HepG2 (cell line): ENCODE data around the gene TUBA4B. TPM values are rescaled to one million over a fixed set of nuclear protein-coding genes. Genes with fewer than 3 reads are reported as not detected.

Source experiments
- BCL6 ChIP-seq: IDR thresholded peaks from 2 replicates; pipeline ENCODE4 v1.6.1; 2016; ENCODE audit warnings: missing genetic modification reagents, missing compliant biosample characterization
- CBX2 ChIP-seq, 2 experiments: fragments of 200-600 bp in 1 of 2; sonication (generic); formaldehyde crosslinking in 1 of 2; IDR thresholded peaks; 2 replicates each; pipeline versions ENCODE4 v1.7.0 to v1.8.1; 2018 to 2022; ENCODE audit warnings: low read depth in 2 of 2, low read length in 1 of 2, mild to moderate bottlenecking in 1 of 2, missing genetic modification reagents in 1 of 2
- HCFC1 ChIP-seq: fragments of 150-350 bp; IDR thresholded peaks from 2 replicates; pipeline ENCODE4 v1.6.1; 2014; ENCODE audit warnings: low read depth, low read length
- HDAC2 ChIP-seq: sonication (generic); formaldehyde crosslinking; IDR thresholded peaks from 2 replicates; pipeline ENCODE4 v1.4.0; 2020; ENCODE audit warnings: missing genetic modification reagents
- HOXA3 ChIP-seq: sonication (generic); formaldehyde crosslinking; IDR thresholded peaks from 2 replicates; pipeline ENCODE4 v1.5.0; 2020; ENCODE audit warnings: missing genetic modification reagents
- JARID2 ChIP-seq: sonication (generic); formaldehyde crosslinking; IDR thresholded peaks from 2 replicates; pipeline ENCODE4 v1.8.1; 2023; ENCODE audit warnings: missing genetic modification reagents, inconsistent platforms; ENCODE audit not compliant: insufficient replicate concordance
- KDM3A ChIP-seq: IDR thresholded peaks from 2 replicates; pipeline ENCODE4 v1.6.1; 2018; ENCODE audit warnings: low read depth, missing compliant biosample characterization
- NBN ChIP-seq: fragments of 450-650 bp; conservative IDR thresholded peaks from 2 replicates; pipeline ENCODE4 v1.6.1; 2017
- NR2F1 ChIP-seq, 2 experiments: fragments of 450-650 bp in 1 of 2; formaldehyde crosslinking in 1 of 2; IDR thresholded peaks; 2 replicates each; pipeline versions ENCODE4 v1.5.0 to v1.6.1; 2016 to 2020; ENCODE audit warnings: mild to moderate bottlenecking in 1 of 2, missing compliant biosample characterization in 1 of 2, missing genetic modification reagents in 1 of 2, moderate library complexity in 1 of 2
- RAD21 ChIP-seq: fragments of 450-650 bp; formaldehyde crosslinking; IDR thresholded peaks from 2 replicates; pipeline ENCODE4 v1.5.0; 2020; ENCODE audit warnings: mild to moderate bottlenecking
- RARA ChIP-seq: IDR thresholded peaks from 2 replicates; pipeline ENCODE4 v1.6.1; 2016; ENCODE audit warnings: missing genetic modification reagents, missing compliant biosample characterization
- SMAD1 ChIP-seq: sonication (generic); formaldehyde crosslinking; IDR thresholded peaks from 2 replicates; pipeline ENCODE4 v1.4.0; 2020; ENCODE audit warnings: missing genetic modification reagents, low read depth, mild to moderate bottlenecking, borderline replicate concordance
- SP5 ChIP-seq: IDR thresholded peaks from 2 replicates; pipeline ENCODE4 v1.6.1; 2016; ENCODE audit warnings: low read depth, borderline replicate concordance
- SRSF9 ChIP-seq: fragments of 200-400 bp; formaldehyde crosslinking; IDR thresholded peaks from 2 replicates; pipeline ENCODE4 v1.6.1; 2018; ENCODE audit warnings: borderline replicate concordance, mild to moderate bottlenecking, low read depth, low read length; ENCODE audit not compliant: insufficient read depth, poor library complexity, severe bottlenecking
- THAP9 ChIP-seq: sonication (generic); formaldehyde crosslinking; IDR thresholded peaks from 2 replicates; pipeline ENCODE4; 2020; ENCODE audit warnings: missing genetic modification reagents, mild to moderate bottlenecking, borderline replicate concordance
- XBP1 ChIP-seq: sonication (generic); formaldehyde crosslinking; IDR thresholded peaks from 2 replicates; pipeline ENCODE4 v1.5.0; 2020; ENCODE audit warnings: missing genetic modification reagents
- ZBTB3 ChIP-seq: sonication (generic); formaldehyde crosslinking; IDR thresholded peaks from 2 replicates; pipeline ENCODE4 v1.4.0; 2020; ENCODE audit warnings: low read depth, mild to moderate bottlenecking, moderate library complexity, missing genetic modification reagents, borderline replicate concordance
- ZFP36L2 ChIP-seq: sonication (generic); formaldehyde crosslinking; IDR thresholded peaks from 2 replicates; pipeline ENCODE4 v1.4.0; 2020; ENCODE audit warnings: missing genetic modification reagents
- ZNF510 ChIP-seq: sonication (generic); formaldehyde crosslinking; IDR thresholded peaks from 2 replicates; pipeline ENCODE4 v1.4.0; 2020; ENCODE audit warnings: low read depth, mild to moderate bottlenecking, missing genetic modification reagents
- ZNF552 ChIP-seq: sonication (generic); formaldehyde crosslinking; IDR thresholded peaks from 2 replicates; pipeline ENCODE4 v1.9.0; 2022; ENCODE audit warnings: missing genetic modification reagents, mild to moderate bottlenecking, borderline replicate concordance
- ZNF614 ChIP-seq: IDR thresholded peaks from 2 replicates; pipeline ENCODE4 v1.6.1; 2018; ENCODE audit warnings: missing biosample characterization, missing genetic modification reagents, inconsistent platforms, borderline replicate concordance
- ZNF747 ChIP-seq: sonication (generic); formaldehyde crosslinking; IDR thresholded peaks from 2 replicates; pipeline ENCODE4 v1.8.1; 2023; ENCODE audit warnings: missing genetic modification reagents, mild to moderate bottlenecking, borderline replicate concordance
- ZNF749 ChIP-seq: sonication (generic); formaldehyde crosslinking; IDR thresholded peaks from 2 replicates; pipeline ENCODE4 v1.8.0; 2022; ENCODE audit warnings: mild to moderate bottlenecking, missing genetic modification reagents, moderate library complexity, borderline replicate concordance
- ZXDC ChIP-seq: sonication (generic); formaldehyde crosslinking; IDR thresholded peaks from 2 replicates; pipeline ENCODE4 v1.5.0; 2020; ENCODE audit warnings: mild to moderate bottlenecking, missing genetic modification reagents
- polyA plus RNA-seq, 8 experiments: library from polyadenylated mRNA; depleted of rRNA in 3 of 8; stranded (reverse) in 7 of 8; unstranded in 1 of 8; fragments of >200 nt; fragmentation: Illumina TruSeq in 4 of 8; extraction: Trizol in 4 of 8; gene quantifications; 2 replicates each; pipeline versions ENCODE4 v1.2.1 to v1.2.3, GENCODE V29; 2011 to 2016; ENCODE audit warnings: low read depth in 4 of 8, missing spikeins in 1 of 8, mixed read lengths in 1 of 8; ENCODE audit not compliant: insufficient read depth in 1 of 8
- total RNA-seq, 5 experiments: library from RNA; depleted of rRNA; stranded (reverse); fragments of >200 nt; fragmentation: Illumina TruSeq; extraction: Trizol; gene quantifications; 2 replicates each; pipeline ENCODE4 v1.2.3, GENCODE V29; 2016; ENCODE audit warnings: low read depth in 1 of 5

TUBA4B gene
- total and polyA plus RNA-seq, 2 of the 13 experiments (the other 11 are each of a cell fraction or from before 2014, with no cell fraction given), result 0.18 to 0.22 TPM

GRCh38 chr2:219218732-219219701, 34.0 kb upstream of the TUBA4B start, which contains the start of gene ABCB6 (continued):
- TF ChIP-seq SP5 (CRISPR knock-in tag), result peak; percentile 75; the same call in 1 of the 2 replicates
- TF ChIP-seq RAD21 (CRISPR knock-in tag), result no peak
- TF ChIP-seq HOXA3 (CRISPR knock-in tag), result peak; percentile 90
- TF ChIP-seq ZNF749 (CRISPR knock-in tag), result peak; percentile 94; the same call in 1 of the 2 replicates
- TF ChIP-seq ZFP36L2 (CRISPR knock-in tag), result peak; percentile 40
- TF ChIP-seq ZNF614 (CRISPR knock-in tag), result peak; percentile 80
- no peak for TF ChIP-seq NBN
- TF ChIP-seq HCFC1, result no peak; the same call in 1 of the 2 replicates
- peak; percentile 98 for TF ChIP-seq ZNF747 (CRISPR knock-in tag)
- TF ChIP-seq RARA (CRISPR knock-in tag), result peak; percentile 43; the same call in 1 of the 2 replicates
- peak; percentile 51; the same call in 1 of the 2 replicates for TF ChIP-seq ZNF552 (CRISPR knock-in tag)
- no peak for TF ChIP-seq ZBTB3
- TF ChIP-seq CBX2 (IDR thresholded peaks at IDR 0.05; ENCODE audit: low read depth, low read length), result no peak
- TF ChIP-seq CBX2 (CRISPR knock-in tag; IDR thresholded peaks at IDR 0.05; ENCODE audit: low read depth), result no peak; the same call in 1 of the 2 replicates
- TF ChIP-seq SRSF9, result no peak
- peak; percentile 91 for TF ChIP-seq HDAC2
- no peak for TF ChIP-seq JARID2
- peak; percentile 68; the same call in 1 of the 2 replicates for TF ChIP-seq BCL6 (CRISPR knock-in tag)
- TF ChIP-seq KDM3A, result peak; percentile 95
- peak; percentile 85 for TF ChIP-seq THAP9 (CRISPR knock-in tag)
- no peak for TF ChIP-seq XBP1
- peak; percentile 79 for TF ChIP-seq SMAD1 (CRISPR knock-in tag)
- TF ChIP-seq ZNF510 (CRISPR knock-in tag), result peak; percentile 92; the same call in 1 of the 2 replicates
- peak; percentile 94 for TF ChIP-seq ZXDC
- no peak; a peak in 1 of 4 replicates for TF ChIP-seq NR2F1 (CRISPR knock-in tag; IDR thresholded peaks at IDR 0.05)
